ENCODE results near the gene CLSTN2.

CLSTN2 gene
- total RNA-seq, result 0 reads per million in 2 experiments

DNA sequence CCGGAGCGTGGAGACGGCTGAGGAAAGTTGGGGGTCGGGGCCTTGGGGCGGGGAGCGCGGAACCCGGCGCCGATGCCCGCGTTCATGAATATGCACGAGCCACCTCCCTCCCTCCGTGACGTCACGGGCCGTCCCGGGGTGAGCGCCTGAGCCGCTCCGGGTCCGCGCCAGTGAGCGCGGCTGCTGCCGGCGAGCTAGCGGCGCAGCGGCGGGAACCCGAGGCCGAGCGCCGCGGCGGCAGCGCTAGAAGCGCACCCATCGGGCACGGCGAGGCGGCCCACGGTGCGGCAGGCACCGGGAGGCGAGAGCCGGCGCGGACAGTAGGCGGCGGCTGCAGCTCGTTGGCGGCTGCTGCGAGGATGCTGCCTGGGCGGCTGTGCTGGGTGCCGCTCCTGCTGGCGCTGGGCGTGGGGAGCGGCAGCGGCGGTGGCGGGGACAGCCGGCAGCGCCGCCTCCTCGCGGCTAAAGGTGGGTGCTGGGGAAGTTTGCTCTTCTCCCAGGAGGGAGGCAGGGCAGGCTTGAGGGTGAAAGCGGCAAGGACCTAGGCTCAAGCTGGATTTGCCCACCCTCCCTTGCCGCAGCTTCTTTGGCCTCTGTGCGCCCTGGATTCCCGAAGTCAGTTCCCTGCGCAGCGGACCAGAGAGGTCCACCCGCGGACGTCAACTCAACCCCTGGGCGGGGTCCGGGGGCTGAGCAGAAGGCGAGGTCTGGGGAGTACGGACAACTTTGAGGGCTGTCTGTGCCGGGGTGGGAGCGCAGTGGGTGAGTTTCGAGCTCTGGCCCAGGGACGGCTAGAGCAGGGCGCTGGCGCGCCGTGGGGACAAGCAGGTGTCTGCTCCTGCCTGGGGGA lies at the start of gene CLSTN2:
CLSTN2 (plus strand) TSS at position 170 of the 850 bp plus-strand sequence.
- DNase-seq (ENCODE audit: low read depth), result no peak

- DNase-seq (ENCODE audit: low read depth), result no peak
Observed at GRCh38 chr3:139887431-139887830, 47.6 kb upstream of the CLSTN2 start.

- no peak for DNase-seq (ENCODE audit: low read depth)
Observed at GRCh38 chr3:139888561-139889140, 46.3 kb upstream of the CLSTN2 start.

DNA sequence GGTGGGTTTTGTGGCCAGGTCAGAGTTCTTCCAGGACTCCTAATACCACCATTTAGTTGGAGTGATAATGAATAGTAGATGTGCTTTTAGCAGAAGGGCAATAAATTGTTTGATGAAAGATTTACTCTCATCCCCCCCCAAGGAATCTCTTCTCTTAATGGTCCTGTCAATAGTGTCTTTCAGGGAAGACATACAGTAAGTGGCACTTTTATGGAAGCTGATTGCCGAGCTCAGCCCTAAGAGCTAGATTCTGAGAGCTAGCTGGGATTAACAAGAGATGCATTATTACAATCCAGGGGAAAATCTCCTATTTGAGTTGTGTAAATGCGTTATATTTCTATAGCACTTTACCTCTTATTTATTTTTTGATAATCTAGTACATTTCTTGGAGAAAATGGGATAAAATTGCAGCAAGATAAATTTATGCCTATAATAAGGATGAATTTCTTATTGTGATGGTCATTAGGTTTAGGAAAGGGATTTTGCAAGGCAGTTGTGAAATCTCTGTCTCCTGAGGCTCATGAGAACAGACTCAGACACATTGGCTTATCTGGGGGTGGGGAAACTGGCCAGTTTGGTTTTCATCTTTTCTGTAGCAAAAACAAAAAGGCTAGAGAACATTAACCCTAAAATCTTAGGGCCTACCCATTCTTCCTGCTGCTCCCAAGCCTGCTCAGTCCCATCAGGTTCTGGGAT lies 41.6 kb upstream of the CLSTN2 start:
- DNase-seq (ENCODE audit: low read depth), result no peak

GRCh38 chr3:139893963-139894642 lies 40.9 kb upstream of the CLSTN2 start:
- DNase-seq (ENCODE audit: low read depth), result no peak

- DNase-seq (ENCODE audit: low read depth), result no peak
Observed at GRCh38 chr3:139894643-139894989, 40.4 kb upstream of the CLSTN2 start.

DNA sequence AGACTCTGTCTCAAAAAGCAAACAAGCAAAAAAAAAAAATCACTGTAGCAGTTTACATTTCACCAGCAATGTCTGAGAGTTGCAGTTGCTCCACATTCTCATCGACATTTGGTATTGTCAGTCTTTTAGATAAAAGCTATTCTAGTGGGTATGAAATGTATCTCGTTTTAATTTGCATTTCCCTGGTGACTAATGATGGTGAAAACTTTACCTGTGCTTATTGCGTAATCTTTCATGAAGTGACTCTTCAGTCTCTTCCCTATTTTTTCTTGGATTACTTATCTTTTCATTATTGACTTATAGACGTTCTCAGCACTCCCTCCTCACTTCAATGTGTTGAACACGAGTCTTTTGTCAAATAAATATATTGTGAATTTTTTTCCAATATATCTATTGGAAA lies 37.2 kb upstream of the CLSTN2 start:
- no peak for DNase-seq (ENCODE audit: low read depth)

- DNase-seq (ENCODE audit: low read depth), result no peak
Observed at GRCh38 chr3:139906418-139906817, 28.6 kb upstream of the CLSTN2 start.

DNA sequence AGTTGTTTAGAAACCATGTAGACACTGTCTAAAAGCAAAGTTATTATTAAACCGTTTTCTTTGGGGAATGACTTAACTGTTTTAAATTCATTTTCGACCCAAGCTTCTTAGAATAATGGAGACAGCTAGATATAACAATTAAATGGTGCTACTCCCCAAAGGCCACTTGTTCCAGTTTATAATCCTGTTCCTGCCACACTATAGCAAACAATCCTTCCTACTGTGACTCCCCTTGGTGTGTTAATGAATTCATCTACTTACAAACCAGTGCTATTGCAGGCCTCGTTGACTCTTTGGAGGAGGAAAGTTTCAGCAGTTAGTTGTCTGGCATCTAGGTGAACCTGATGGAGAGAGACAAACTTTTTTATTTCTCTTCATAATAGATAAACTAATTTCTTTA lies 25.2 kb upstream of the CLSTN2 start:
- DNase-seq (ENCODE audit: low read depth), result no peak

GRCh38 chr3:139916271-139916670 lies 18.7 kb upstream of the CLSTN2 start:
- no peak for DNase-seq (ENCODE audit: low read depth)

GRCh38 chr3:139917226-139917785 lies 17.7 kb upstream of the CLSTN2 start:
- no peak for DNase-seq (ENCODE audit: low read depth)

DNA sequence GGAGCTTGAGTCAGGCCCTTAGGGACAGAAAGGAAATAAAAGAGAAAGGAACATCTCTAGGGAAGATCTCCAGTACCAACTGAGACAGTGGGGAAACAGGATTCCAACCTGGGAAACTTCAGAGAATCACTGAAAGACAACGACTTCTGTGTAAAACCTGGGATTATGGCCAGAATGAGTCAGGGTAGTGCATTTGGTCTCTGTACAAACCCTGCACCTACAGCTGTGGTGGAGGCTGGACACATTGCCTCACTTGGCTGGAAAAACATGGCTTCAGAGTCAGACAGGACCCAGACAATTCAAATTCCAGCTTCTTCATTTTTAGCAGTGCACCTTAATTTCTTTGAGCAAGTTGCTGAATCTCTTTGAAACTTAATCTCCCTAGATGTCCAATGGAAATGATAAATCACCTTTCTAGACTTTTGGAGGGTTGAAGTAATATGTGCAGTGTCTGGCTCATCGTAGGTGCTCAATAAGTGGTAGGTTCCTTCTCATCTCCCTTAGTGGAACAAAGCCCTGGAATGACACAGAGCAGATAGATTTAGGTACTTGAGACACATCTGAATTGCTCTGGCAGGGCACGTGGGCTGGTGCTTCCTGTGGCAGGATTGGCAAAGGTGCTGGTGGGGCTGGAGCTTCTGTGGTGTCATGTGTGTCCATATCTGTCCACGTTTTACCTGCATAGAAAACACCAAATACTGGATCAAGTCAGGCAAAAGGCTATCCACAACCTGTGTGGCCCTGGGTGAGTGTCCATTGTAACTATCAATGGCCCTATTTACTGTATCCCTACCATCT lies 6.1 kb upstream of the CLSTN2 start:
- DNase-seq (ENCODE audit: low read depth), result no peak

- DNase-seq (ENCODE audit: low read depth), result no peak
Observed at GRCh38 chr3:139930211-139930610, 4.8 kb upstream of the CLSTN2 start.

DNA sequence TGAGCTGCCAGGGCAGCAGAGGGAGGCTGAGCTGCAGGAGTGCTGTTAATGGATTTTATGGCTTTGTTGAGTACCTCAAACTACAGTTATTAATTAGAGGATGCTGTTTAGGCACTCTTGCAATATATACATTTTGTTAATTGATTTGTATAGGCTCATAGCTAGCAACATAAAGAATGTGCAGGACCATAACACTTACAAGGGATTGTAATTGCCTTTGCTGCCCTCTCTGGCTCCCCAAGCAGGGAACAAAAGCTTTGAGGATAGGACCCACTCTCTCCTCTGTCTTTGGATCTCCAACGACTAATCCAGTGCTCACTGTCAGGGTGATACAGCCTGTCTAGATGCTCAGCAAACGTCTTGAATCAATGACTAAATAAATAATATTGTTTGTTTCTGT lies 1.2 kb upstream of the CLSTN2 start:
- DNase-seq (ENCODE audit: low read depth), result no peak

DNA sequence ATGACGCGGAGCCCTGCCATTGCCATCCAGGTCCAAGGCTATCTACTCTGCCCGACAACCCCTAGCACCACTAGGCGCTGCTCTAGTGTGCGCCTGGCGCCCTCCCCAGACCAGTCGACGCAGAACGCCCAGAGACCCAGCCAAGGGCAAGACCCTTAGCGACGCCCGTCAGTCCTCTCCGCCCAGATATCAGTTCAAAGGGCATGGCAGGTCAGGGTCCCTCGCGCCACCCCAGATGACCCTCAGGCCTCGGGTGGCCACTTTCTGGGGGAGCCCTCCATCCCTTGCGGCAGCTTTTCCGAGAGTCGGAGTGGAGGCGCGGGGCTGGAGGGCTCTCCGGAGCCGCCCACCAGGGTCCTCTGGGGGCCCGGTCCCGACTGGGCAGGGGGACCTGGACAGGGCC lies 371 bp upstream of the CLSTN2 start:
- no peak for DNase-seq (ENCODE audit: low read depth)

DNA sequence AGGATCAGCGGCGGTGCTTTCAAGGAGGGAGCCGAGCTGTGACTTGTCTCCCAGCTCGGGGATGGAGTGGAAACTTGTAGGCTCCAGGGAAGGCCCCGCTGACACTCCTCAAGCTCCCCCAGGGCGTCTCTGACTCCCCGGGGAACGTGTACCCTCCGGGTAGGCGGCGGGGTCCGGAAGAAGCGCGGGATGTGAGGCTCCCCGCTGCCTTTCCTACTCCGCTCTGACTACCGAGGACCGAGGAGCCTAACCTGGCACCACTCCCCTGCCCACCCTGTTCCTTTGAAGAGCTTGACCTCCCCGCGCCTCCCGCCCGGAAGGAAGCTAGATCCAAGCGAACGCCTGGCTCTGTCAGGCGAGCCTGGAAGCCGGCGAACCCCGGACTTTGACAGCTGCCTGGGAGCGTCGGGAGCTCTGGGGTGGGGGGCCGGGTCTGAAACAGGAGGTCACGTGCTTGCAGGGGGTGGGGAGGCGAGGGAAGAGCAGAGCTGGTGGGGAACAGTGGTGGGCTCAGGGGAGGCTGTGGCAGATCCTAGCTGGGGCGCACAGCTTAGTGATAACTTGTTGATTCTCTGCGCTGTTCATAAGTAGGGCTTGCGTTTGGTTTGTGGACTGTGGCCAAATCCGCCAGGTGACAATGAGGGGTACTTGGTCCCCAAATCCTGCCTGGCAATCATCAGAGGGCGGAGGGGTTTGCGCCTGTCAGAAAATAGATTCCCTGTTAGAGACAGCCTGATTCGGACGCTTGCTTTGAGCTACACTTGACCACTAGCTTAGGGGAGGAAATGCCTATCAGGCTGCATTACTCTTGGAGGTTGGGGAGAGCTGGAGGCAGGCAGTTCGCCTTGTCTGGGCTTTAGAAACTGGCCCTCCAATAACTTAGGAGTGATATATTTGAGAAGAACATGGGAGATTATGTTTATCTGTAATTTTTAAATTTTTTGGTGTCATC lies 1.2 kb downstream of the CLSTN2 start:
- DNase-seq (ENCODE audit: low read depth), result no peak

DNA sequence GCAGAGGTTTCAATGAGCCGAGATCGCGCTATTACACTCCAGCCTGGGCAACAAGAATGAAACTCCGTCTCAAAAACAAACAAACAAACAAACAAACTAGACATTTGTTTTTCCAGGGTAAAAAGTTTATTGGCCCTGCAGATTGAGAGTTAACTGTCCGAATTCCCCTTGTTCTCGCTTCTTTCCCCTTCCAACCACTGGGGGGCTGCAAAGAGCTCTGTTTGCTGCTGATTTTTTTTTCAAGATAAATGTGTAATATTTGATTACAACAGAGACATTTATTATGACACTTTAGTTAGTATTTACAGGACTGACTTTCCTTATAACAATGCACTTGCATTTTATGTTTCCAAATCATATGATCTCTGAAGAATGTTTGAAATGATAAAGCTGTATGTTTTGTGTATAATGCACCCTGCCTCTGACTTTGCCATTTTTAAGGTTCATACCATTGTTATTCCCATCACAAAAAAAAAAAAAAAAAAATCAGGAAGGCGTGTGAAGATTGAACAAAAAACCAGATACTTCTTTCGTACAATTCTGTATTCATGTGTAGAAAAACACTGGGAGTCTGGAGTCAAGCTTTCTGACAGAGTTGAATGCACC lies 2.8 kb downstream of the CLSTN2 start:
- no peak for DNase-seq (ENCODE audit: low read depth)

- no peak for DNase-seq (ENCODE audit: low read depth)
Observed at GRCh38 chr3:139939681-139940190, 4.8 kb downstream of the CLSTN2 start.

DNA sequence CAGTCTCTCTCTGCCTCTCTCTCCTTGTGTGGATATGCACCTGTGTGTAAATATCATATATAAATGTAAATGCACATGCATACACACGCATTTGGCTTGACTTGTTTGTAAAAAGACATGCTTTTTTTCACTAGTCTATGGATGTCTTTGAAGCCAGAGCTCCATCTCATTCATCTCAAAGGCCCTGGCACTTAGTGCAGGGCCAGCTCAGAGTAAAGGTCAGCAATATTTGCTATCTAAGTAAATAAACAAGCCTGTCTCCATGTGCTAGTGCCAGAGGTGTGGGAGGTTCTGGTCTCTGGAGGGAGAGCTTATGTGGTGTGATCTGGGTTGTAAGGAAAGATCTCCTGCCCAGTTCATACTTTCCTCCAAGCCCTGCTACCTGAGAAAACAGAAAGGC lies 5.6 kb downstream of the CLSTN2 start:
- no peak for DNase-seq (ENCODE audit: low read depth)

- no peak for DNase-seq (ENCODE audit: low read depth)
Observed at GRCh38 chr3:139941580-139941979, 6.6 kb downstream of the CLSTN2 start.
